GM21786 (cell line): Measurements from ENCODE around the gene BTBD8.

ENCODE experiments used
- ATAC-seq: cut with Tn5 transposase; IDR thresholded peaks from one replicate; pipeline ENCODE4 v1.9.1; 2021; ENCODE audit not compliant: unreplicated experiment

BTBD8 gene

DNA sequence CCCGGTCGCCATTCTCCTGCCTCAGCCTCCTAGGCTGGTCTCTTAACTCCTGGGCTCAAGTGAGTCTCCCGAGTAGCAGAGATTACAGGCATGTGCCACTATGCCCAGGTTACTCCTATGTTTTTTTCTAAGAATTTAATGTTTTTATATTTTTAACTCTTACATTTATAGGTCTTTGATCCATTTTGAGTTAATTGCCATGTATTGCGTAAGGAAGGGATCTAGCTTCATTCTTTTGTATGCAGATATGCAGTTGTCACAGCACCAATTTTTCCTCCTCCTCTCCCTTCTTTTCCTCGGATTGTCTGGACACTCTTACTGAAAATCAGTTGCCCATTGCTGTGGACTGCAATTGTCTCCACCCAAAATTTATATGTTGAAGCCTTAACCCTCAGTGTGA is 11.5 kb downstream of the BTBD8 start:
- no peak for ATAC-seq

DNA sequence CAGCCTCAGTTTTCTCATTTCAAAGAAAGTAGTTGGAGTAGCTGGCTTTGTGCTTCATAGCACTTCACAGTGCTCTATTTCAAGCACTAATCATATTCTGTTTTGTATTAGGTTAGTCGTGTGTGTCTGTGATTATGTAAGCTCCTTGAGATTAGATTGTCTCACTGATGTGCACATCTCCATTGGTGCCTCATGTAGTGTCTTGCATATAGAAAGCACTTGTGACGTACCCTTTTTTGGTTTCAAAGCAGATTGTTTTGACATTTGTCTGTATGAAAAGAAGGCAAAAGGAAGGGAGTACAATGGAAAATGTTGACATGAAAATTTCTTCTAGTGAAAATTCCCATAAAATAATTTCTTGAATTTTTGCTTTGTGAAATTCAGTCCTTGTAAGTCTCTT is 13.9 kb downstream of the BTBD8 start:
- ATAC-seq = no peak

DNA sequence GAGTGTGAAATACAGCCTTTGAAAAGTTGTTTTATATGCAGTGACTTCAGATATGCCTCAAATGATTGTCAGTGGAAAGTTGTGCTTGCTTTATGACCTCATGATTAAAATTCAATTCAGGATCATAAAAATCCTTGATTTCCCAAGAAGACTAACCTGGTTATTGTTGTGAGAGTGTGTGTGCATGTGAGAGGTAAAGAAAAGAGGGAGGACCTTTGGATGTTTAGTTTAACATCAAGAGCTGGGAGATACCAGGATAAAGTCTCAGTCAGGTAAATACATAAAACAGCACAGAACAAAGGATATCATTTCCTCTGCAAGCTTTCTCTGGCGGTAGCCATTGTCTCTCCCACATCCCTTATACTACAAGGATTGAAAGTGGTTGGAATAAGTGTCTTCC is 14.4 kb downstream of the BTBD8 start:
- ATAC-seq = no peak

DNA sequence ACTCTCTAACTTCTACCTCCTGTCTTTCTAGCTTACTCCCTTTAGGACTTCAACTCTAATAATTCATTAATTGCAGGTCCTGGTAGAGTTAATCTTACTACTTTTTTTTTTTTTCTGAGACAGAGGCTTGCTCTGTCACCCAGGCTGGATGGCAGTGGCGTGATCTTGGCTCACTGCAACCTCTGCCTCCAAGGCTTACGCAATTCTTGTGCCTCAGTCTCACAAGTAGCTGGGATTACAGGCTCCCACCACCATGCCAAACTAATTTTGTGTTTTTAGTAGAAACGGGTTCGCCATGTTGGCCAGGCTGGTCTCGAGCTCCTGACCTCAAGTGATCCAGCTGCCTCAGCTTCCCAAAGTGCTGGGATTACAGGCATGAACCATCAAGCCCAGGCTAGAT is 15.7 kb downstream of the BTBD8 start:
- ATAC-seq = no peak

DNA sequence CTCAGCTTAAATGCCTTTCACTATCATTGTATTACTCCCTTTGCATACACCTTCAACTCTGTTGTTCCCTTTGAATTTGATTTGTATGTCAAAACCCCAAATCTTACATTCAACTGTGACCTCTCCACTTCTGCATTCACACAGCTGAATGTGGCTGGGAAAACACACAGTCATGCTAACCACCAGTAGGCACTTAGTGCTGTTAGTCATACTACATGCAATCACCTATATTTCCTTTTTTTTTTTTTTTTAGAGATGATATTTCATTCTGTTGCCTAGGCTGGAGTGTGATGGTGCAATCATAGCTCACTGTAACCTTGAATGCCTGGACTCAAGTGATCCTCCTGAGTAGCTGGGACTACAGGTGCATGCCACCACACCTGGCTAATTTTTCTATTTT is 16.2 kb downstream of the BTBD8 start:
- no peak for ATAC-seq

DNA sequence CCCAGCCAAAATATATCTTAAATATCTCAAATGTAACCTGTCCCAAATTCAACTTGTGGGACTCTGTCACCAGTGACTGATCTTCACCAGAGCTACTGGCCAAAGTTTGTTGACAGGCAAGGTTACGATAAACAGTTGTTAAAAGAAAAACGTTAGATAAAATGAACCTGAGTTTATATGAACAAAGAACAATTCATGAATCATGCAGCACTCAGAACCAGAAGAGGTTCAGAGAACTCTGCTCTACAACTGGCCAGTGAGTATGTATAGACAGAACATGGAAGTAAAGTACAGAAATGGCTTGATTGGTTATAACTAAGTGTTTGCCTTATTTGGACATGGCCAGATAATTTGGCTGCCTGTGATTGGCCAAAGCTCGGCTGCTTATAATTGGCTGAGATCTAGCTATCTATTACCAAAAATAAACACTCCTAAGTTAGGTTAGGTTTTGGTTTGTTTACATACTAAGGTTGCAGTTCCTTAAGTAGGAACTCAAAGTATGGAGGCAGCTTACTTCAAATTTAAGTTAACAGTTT is 25.5 kb downstream of the BTBD8 start:
- no peak for ATAC-seq

DNA sequence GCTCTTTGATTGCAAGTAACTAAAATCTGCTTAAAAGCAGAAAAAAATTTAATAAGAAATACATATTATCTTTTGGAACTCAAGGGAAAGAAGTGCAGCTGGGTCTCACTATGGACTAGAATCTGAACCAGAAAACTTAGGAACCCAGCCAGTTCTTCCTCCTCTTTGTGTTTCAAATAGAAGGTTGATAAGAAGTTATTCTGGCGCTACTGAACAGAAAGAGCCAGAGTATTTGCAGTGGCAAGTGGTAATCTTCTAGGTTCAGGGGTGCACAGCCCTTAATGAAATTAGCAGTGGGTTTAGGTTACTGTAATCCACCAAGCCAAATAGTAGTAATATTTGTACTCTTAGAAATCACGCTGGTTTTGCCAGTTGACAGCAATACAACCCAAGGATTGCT is 28.5 kb downstream of the BTBD8 start:
- ATAC-seq = no peak

DNA sequence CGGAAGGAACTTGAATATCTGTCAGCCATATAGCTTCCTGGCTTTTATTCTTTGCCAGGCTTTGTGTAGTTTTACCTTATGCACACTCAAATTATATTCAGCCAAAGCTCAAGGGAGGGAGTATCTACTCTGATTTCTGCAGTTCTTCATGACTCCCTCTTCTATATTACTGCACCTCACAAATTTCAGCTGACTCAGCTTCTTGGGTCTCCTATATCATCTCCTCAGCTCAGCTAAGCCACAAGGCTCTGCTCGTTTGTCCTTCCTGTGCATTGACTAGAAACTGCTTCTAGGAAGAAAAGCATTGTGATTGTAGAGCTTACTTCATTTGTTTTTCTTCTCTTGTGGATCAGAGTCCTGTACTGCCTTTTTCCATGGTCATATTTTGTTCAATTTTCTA is 37.4 kb downstream of the BTBD8 start:
- ATAC-seq = no peak

DNA sequence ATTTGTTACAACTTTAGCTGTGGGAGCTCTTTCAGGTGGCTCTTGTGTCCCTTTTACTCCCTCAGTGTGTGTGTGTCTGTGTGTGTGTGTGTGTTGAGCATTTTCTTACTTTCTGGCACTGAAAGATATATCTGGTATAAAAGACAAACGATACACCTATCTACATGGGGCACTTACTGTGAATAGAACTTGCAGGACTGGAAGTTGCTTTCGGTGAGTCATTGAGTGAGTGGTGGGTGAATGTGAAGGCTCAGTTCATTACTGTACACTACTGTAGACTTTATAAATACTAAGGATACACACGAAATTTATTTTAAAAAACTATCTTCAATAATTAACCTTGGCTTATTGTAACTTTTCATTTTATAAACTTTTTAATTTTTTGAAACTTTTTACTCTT is 38.7 kb downstream of the BTBD8 start:
- ATAC-seq = no peak

DNA sequence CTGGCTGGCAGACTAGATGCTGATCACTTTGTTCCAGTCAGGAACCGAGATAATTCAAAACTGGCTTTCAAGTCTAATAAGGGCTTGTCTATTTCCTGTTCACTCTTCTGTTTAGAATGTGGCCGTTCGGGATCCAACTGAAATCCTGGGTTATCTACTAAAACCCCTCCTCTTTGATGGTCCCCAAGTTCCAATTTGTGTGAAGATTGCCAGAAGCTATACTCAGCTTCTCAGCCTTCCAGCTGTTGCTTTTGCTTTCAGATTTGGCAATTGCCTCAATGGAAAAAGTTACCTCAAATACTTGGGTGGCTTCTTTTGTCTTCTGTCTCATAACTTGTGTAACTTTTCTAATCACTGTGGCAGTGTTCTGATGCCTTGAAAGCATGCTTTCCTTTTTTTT is 43.7 kb downstream of the BTBD8 start:
- ATAC-seq = no peak

DNA sequence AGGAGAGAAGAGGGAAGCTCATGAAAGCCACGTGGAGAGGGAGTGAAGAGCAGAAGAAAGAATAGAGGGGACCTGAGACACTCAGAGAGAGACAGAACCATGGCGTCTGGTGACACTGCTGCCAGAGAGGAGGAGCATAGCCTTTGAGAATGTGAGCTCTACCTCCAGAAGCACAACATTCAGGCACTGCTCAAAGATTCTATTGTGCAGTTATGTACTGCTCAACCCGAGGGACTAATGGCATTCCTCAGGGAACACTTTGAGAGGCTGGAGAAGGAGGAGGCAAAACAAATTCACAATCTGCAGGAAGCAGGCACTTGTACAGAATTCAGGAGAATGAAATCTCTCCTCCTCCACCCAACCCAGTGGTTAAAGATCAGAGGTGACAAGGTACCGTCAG is 45.1 kb downstream of the BTBD8 start:
- ATAC-seq = no peak

DNA sequence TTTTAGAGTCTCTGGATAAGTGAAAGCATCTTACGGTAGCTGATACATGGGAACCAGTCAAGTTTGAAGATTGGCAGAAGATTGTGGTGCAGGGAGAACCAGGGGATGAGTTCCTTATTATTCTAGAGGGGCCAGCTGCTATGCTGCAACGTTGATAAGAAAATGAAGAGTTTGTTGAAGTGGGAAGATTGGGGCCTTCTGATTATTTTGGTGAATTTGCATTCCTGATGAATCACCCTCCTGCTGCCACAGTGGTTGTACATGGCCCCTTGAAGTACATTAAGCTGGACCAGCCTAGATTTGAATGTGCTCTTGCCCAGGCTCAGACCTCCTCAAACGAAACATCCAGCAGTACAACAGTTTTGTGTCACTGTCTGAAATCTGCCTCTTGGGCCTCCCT is 45.9 kb downstream of the BTBD8 start:
- ATAC-seq = no peak

DNA sequence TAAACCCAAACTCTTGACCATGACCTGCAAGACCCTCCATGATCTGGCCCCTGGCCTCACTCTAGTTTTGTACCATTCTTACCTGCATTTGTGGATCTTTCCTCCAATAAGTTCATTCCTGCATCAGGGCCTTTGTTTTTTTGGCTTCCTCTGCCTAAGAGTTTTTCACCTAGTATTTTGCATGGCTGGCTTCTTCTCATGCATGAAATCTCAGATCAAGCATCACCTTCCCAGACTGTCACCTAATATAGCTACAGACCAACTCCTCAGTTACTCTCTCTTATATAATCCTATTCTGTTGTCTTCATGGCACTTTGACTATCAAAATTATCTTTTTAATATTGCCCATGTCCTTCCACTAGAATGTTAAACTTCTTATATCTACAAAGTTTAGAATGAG is 54.2 kb downstream of the BTBD8 start:
- ATAC-seq = no peak

DNA sequence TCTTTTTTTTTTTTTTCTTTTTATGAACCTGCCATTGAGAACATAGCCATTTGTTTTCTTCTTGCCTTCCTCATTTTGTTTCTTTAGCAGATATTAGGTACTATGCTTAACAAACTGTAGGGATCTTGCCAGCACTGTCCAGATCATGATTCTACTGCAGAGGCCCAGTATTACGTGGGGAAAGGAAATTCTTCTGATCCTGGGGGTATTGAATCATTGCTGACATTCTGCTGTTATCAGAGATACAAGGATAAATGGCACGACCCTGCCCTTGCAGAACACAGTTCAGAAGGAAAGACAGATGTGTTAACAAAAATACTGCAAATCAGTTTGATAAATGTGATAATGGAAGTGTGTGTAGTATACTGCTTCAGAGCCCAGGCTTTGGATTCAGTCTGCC is 56.2 kb downstream of the BTBD8 start:
- no peak for ATAC-seq

DNA sequence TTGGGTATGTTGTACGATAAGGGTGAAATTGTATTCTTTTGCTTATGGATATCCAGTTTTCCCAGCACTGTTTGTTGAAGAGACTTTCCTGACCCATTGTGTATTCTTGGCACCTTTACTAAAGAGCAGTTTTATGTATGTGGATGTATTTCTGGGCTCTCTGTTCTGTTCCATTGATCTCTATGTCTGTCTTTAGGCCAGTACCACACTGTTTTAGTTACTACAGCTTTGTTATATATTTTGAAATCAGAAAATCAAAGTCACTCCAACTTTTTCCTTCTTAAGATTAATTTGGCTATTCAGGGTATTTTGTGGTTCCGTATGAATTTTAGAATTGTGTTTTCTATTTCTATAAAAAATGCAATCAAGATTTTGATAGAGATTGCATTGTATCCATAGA is 74.8 kb downstream of the BTBD8 start:
- no peak for ATAC-seq

DNA sequence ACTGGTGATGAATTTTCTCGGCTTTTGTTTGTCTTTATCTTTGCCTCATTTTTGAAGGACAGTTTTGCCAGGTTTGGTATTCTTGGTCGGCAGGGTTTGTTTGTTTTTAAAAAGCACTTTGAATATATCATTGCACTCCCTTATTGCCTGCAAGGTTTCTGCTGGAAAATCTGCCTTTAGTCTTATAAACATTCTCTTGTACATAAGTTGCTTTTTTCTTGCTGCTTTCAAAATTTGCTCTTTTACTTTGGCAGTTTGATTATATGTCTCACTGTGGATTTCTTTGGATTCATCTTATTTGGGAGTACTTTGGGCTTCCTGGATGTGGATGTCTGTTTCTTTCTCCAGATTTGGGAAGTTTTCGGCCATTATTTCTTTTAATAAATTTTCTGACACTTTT is 79.4 kb downstream of the BTBD8 start:
- no peak for ATAC-seq

DNA sequence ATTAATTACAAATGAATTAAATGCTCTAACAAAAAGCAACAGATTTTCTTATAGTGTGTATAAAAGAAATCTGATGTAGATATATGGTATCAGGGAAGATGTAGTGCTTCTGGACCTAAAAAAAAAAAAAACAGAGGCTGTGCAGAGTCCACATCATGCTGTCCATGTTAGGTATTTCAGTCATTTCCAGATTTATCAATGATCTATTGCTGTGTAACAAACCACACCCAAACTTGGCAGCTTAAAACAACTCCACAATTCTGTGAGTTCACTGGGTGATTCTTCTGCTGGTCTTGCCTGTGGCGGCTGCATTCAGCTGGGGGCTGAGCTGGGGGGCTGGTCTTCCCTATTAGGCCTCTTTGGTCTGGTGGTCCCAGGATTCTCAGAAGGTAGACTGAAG is 85.2 kb downstream of the BTBD8 start:
- ATAC-seq = no peak

DNA sequence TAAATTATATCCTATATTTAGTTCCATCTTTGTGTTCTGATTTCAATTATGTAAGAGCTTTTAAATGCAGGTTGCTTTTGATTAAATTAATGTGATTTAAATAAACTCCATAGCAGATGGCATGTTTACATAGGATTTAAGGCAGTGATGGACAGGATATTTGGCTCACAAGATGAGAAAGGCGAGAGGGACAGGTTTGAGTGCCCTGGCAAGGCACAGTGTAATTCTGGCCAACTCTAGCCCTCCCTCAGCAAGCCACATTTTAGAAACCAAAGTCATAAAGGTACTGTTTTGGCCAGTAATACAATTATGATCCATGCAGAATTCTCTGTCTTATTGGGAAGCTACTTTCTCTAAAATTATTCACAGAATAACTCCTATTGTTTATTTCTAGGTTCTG is 87.0 kb downstream of the BTBD8 start:
- no peak for ATAC-seq

DNA sequence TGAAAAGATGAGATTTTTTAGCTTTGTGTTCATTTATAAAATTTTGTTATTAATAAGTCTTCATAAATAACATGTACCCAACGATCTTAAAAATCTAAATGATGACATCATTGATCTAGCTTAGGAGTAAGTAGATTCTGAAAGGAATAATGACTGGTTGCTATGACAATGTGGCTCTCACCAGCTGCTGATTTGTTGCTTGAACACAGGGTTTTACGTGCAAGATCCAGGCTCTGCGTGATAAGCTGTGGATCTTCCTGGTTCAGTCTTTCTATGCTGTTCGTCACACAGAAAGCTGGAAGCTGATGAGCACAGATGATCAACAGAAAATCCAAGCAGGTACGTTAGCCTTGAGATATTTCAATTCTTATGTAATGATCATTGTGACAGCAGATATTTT is 88.5 kb downstream of the BTBD8 start:
- ATAC-seq = no peak

DNA sequence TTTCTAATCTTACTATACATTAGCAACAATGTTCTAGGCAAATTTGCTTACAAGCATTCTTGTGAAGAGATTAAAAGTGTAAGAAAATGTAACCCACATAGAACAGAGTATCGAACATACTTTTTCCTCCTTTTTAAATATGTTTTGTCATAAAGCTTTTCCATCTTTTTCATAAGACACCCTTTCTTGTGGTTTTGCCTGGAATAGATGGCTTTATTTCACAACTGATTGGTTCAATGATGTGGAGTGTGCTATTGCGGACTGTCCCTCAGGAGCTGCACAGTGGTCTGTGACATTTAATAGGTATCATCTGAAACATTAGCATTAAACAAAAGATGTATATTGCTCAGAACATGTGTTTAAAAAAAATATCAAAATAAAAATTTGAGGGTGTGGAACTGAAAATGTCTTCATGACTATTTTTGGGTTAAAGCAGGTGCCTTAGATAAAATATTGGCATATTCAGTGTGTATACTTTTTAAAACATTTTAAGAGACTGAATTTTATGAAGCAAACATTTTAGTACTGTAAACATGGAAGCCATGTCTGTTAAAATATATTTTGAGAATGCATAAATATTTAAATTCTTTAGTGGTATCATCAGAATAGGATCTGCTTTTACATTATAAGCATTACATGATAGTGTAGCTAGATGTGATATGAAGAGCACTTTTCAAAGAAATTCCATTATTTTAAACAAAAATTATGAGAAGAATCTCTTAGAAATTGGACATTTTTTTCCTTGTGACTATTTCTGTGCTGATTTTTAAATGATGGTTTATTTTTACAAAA is 89.3 kb downstream of the BTBD8 start:
- no peak for ATAC-seq

DNA sequence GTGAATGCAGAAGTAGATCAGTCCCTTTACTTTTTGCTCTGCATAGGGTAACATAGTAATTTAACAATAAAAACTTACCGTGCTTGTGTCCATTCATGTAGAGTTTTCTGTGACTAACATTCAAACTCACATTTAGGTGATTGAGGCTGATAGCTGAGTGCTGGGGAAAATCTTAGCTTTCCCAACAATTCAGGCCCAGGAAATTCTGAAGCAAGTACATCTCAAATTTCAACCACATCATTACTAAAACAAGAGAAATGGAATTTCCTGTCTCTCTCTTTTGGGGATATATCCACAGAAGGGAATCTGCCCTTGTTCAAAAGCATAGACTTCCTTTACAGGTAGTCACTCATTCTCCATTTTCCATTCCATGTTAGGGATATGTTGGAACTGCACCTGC is 104.5 kb downstream of the BTBD8 start:
- ATAC-seq = no peak

DNA sequence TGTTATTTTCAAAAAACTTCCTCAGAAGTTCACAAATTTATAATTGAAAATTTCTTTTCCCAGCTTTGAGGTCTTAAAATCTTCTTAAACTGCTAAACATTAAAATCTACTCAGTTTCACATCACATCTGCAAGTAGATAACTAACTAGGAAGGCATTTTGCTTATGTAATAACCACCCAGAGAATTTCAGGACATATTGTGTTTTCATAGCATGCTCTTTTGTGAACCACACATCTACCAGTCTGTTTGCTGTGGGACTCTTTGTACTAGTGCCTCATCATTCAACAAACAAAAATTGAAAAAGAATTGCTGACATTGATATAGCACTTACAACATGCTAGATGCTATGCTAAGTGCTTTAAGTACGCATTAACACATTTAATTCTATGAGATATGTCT is 105.9 kb downstream of the BTBD8 start:
- no peak for ATAC-seq
